ENCODE results near the gene SLC39A10. TPM values are rescaled to one million over a fixed set of nuclear protein-coding genes. Genes with fewer than 3 reads are reported as not detected.
"Not testable (repeated sequence)": the region's sequence is repeated elsewhere in the genome, so short reads cannot be mapped to it uniquely, and the experiment has no call there.

The SLC39A10 gene
- total RNA-seq, 4 donors from 2014 or later: 1.6 to 3.5 (median 2.1) TPM

DNA sequence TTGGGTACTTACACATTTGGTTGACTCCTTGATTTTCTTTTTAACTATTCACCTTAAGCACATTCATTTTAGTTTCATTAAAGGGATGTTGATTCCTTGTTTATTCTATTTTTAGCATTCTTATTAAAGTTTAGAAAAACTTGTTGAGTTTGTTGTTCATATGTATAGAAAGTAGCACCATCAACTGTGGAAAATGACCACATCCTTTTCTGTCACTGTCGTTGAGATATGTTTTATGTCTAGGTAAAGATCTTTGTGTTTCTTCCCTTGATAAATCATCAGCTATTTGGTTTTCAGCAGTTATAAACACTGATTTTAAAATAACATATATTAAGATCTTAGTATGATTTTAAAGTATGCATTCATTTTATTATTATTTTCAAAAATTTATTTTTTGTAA, 25.1 kb downstream of the SLC39A10 start:
- in situ Hi-C loops (cut with MboI; ENCODE audit: low sequenced_read_pairs in 4 of 4): no loop called here
- H3K27me3 ChIP-seq: no peaks in the 10 kb centered on the region
- intact Hi-C loops (cut with DNase I; ENCODE audit: low total_unique reads): no loop called here
- TF ChIP-seq, protein P1, sequence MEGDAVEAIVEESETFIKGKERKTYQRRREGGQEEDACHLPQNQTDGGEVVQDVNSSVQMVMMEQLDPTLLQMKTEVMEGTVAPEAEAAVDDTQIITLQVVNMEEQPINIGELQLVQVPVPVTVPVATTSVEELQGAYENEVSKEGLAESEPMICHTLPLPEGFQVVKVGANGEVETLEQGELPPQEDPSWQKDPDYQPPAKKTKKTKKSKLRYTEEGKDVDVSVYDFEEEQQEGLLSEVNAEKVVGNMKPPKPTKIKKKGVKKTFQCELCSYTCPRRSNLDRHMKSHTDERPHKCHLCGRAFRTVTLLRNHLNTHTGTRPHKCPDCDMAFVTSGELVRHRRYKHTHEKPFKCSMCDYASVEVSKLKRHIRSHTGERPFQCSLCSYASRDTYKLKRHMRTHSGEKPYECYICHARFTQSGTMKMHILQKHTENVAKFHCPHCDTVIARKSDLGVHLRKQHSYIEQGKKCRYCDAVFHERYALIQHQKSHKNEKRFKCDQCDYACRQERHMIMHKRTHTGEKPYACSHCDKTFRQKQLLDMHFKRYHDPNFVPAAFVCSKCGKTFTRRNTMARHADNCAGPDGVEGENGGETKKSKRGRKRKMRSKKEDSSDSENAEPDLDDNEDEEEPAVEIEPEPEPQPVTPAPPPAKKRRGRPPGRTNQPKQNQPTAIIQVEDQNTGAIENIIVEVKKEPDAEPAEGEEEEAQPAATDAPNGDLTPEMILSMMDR (IDR thresholded peaks at IDR 0.05 in 4 of 5, conservative IDR thresholded peaks at IDR 0.05 in 1 of 5): no peak
- no peak for TF ChIP-seq POLR2A (IDR thresholded peaks at IDR 0.05)
- DNase-seq: no peak
- H3K4me1 ChIP-seq: no peaks in the 10 kb centered on the region
- no peak overlapping the region for H3K4me3 ChIP-seq
- H3K9me3 ChIP-seq: no peaks in the 10 kb centered on the region
- H3K36me3 ChIP-seq: peaks cover 0 to 14% of the 10 kb centered on the region in 2 donors
- H3K27ac ChIP-seq: no peak overlapping the region
- no peak for ATAC-seq

DNA sequence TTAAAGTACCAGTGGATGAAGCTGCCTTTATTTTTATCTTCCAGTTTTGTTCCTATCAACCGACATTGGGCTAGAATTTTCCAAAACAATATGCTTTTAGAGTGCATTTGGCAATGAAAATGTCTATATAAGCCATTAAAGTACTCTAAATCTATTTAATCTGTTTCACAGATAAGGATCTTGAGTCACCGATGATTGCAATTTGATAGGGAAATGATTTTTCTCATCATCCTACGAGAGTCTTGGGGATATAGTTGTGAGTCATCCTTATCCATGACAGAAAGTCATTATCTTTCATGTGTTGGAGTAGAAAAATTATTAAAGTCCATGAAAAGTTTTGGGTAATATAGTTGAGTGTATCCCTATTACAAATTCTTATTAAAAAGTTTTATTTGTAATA, 26.1 kb downstream of the SLC39A10 start:
- in situ Hi-C loops (cut with MboI; ENCODE audit: low sequenced_read_pairs in 4 of 4): no loop called here

DNA sequence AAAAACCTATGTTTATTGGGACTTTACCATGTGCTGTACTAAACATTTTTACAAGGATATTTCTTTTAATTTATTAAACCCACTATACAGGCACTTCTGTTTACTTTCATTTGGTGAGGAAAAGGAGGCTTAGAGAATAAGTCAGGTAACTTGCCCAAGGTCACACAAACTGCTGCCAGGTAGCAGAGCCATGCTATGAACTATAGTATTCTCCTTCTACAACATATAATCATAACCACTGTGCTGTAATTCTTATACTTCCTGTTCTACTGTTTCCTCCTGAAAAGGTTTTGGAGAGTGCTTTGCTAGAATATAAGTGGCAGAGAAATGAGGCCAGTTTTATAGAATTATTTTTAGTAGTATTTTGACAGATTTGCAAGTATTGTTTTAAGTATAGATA, 29.5 kb downstream of the SLC39A10 start:
- intact Hi-C loops (cut with DNase I; ENCODE audit: low total_unique reads): no loop called here
- Histone ChIP-seq H3K9me3 (no peaks in the 10 kb centered on the region), H3K27me3 (no peaks in the 10 kb centered on the region), H3K27ac (no peak overlapping the region), H3K4me1 (no peaks in the 10 kb centered on the region), H3K4me3 (no peak overlapping the region), H3K36me3 (peaks cover 0 to 9% of the 10 kb centered on the region in 2 donors)
- in situ Hi-C loops (cut with MboI; ENCODE audit: low sequenced_read_pairs in 4 of 4): no loop called here
- DNase-seq (no peak), ATAC-seq (no peak)
- TF ChIP-seq POLR2A (IDR thresholded peaks at IDR 0.05): no peak
- TF ChIP-seq, protein P1 (IDR thresholded peaks at IDR 0.05 in 4 of 5, conservative IDR thresholded peaks at IDR 0.05 in 1 of 5): no peak

More for the DNA sequence above, 26.1 kb downstream of the SLC39A10 start:
- intact Hi-C loops (cut with DNase I; ENCODE audit: low total_unique reads): no loop called here
- no peak overlapping the region for H3K27ac ChIP-seq
- ATAC-seq (no peak), DNase-seq (no peak)
- H3K36me3 ChIP-seq: peaks cover 0 to 14% of the 10 kb centered on the region in 2 donors
- no peaks in the 10 kb centered on the region for H3K27me3 ChIP-seq
- no peaks in the 10 kb centered on the region for H3K4me1 ChIP-seq
- no peak overlapping the region for H3K4me3 ChIP-seq
- TF ChIP-seq POLR2A (IDR thresholded peaks at IDR 0.05): no peak
- TF ChIP-seq, protein P1 (IDR thresholded peaks at IDR 0.05 in 4 of 5, conservative IDR thresholded peaks at IDR 0.05 in 1 of 5): no peak
- H3K9me3 ChIP-seq: no peaks in the 10 kb centered on the region

DNA sequence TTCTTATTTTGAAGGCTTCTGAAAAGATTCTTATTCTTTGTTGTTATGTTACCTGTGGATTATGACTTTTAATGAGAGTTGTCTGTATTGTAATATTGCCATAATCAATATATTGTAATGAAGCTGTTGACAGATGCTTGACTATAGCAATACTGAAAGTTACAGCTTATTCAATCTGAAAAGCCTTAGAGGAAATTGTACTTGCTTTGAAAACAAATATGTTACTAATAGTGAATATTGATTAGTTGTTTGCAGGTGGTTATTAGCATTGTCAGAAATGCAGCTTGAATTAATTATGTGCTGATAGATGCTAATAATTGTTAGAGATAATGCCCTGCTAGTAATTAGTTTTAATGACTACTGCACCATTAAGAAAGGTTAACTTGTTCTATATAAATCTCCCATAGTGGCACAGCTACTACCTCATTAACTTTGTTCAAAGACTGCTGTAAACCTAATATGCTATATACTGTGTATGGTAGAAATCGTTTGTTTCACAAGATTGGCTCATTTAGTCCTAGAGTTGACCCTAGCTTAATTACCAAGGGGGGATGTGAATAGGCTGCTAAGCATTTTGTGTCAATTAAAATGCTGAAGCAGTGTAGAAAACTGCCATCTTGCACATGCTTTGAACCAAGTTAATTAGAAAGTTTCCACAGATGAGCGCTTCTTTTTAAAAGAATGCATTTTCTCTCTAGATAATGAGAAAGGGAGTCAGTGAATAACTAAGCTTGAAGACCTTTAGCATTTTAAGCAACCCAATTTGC, 30.5 kb downstream of the SLC39A10 start:
- no peak overlapping the region for H3K27ac ChIP-seq
- H3K36me3 ChIP-seq: peaks cover 0 to 16% of the 10 kb centered on the region in 2 donors
- in situ Hi-C loops (cut with MboI; ENCODE audit: low sequenced_read_pairs in 4 of 4) (no loop called here), intact Hi-C loops (cut with DNase I; ENCODE audit: low total_unique reads) (no loop called here)
- no peak overlapping the region for H3K4me3 ChIP-seq
- no peaks in the 10 kb centered on the region for H3K27me3 ChIP-seq
- H3K4me1 ChIP-seq: no peaks in the 10 kb centered on the region
- no peaks in the 10 kb centered on the region for H3K9me3 ChIP-seq
- DNase-seq (no peak), ATAC-seq (no peak)
- TF ChIP-seq, protein P1 (IDR thresholded peaks at IDR 0.05 in 4 of 5, conservative IDR thresholded peaks at IDR 0.05 in 1 of 5): no peak
- no peak for TF ChIP-seq POLR2A (IDR thresholded peaks at IDR 0.05)

DNA sequence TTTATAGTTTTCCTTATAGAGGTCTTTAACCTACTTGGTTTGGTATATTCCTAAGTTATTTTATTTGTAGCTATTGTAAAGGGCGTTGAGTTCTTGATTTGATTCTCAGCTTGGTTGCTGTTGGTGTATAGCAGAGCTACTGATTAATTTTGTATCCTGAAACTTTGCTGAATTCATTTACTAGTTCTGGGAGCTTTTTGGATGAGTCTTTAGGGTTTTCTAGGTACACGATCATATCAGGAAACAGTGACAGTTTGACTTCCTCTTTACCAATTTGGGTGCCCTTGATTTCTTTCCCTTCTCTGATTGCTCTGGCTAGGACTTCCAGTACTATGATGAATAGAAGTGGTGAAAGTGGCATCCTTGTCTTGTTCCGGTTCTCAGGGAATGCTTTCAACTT, 35.5 kb downstream of the SLC39A10 start:
- H3K4me1 ChIP-seq; ATAC-seq; H3K36me3 ChIP-seq; intact Hi-C loops (cut with DNase I; ENCODE audit: low total_unique reads); in situ Hi-C loops (cut with MboI; ENCODE audit: low sequenced_read_pairs in 4 of 4); H3K4me3 ChIP-seq; H3K27me3 ChIP-seq; DNase-seq; H3K27ac ChIP-seq; H3K9me3 ChIP-seq: not testable (repeated sequence)
